Endothelial cell of umbilical vein (primary cell): Measurements from ENCODE around the gene DKK3. TPM values are rescaled to one million over a fixed set of nuclear protein-coding genes. Genes with fewer than 3 reads are reported as not detected.

Experiments
- BruUV-seq: library from RNA; stranded (reverse); fragments of 400-500 nt; replicated peaks from 2 replicates; lab custom pipeline; 2021; lab: Mats Ljungman, UMichigan
- CTCF ChIA-PET: fragments of 300-600, 350-600 bp; sonication (Branson Sonifier 250); formaldehyde crosslinking; loops from one replicate; lab custom pipeline; 2021; ENCODE audit warnings: antibody characterized with exemption, inconsistent platforms; lab: Charles Lee
- POLR2A ChIA-PET: fragments of 300-600, 350-600 bp; sonication (Branson Sonifier 250); formaldehyde crosslinking; loops from one replicate; lab custom pipeline; 2021; ENCODE audit warnings: antibody characterized with exemption, inconsistent platforms; lab: Charles Lee
- DNase-seq: peaks from one replicate; pipeline ENCODE4 v3.0.0-alpha.2; 2011; ENCODE audit warnings: low read depth, low spot score
- FAIRE-seq: peaks from 2 replicates; lab custom pipeline; 2011; peaks lifted over from hg19 to GRCh38; lab: Jason Lieb, UNC
- H2AFZ ChIP-seq: 2 replicates; pipeline ENCODE4 v1.6.0; 2012; ENCODE audit warnings: low read depth, low read length, control low read depth, inconsistent platforms
- H3K27ac ChIP-seq: 2 replicates; pipeline ENCODE4 v1.5.1; 2011; ENCODE audit warnings: low read depth, mild to moderate bottlenecking, control low read depth, low read length, moderate library complexity; ENCODE audit not compliant: insufficient read depth
- H3K27me3 ChIP-seq, 2 experiments: 2 replicates each; pipeline versions ENCODE4 v1.6.0 to v1.6.1; 2011; ENCODE audit warnings: low read length in 2 of 2, mixed read lengths in 1 of 2; ENCODE audit not compliant: control insufficient read depth in 2 of 2, insufficient read depth in 2 of 2
- H3K36me3 ChIP-seq, 2 experiments: 2 replicates in 1 of 2; 3 replicates in 1 of 2; pipeline ENCODE4 v1.5.1; 2011; ENCODE audit warnings: low read length in 2 of 2, mild to moderate bottlenecking in 1 of 2, moderate library complexity in 1 of 2; ENCODE audit not compliant: control insufficient read depth in 2 of 2, insufficient read depth in 2 of 2; ENCODE audit errors: extremely low read depth in 1 of 2
- H3K4me1 ChIP-seq: 3 replicates; pipeline ENCODE4 v1.5.1; 2011; ENCODE audit warnings: mild to moderate bottlenecking, low read length; ENCODE audit not compliant: control insufficient read depth, insufficient read depth; ENCODE audit errors: extremely low read depth
- H3K4me2 ChIP-seq: 2 replicates; pipeline ENCODE4 v1.6.1; 2011; ENCODE audit warnings: low read length, control low read depth, mixed read lengths; ENCODE audit not compliant: insufficient read depth
- H3K4me3 ChIP-seq, 3 experiments: fragments of 200-600 bp in 1 of 3; sonication (generic), shearing (Covaris generic) in 1 of 3; replicated peaks in 1 of 3; 2 replicates each; pipeline ENCODE4 v1.5.1; 2011 to 2016; ENCODE audit warnings: control low read depth in 3 of 3, low read length in 3 of 3, mild to moderate bottlenecking in 2 of 3, inconsistent platforms in 1 of 3, low read depth in 1 of 3, moderate library complexity in 1 of 3; ENCODE audit not compliant: insufficient read depth in 1 of 3
- H3K79me2 ChIP-seq: 2 replicates; pipeline ENCODE4 v1.6.0; 2012; ENCODE audit warnings: low read length, inconsistent platforms; ENCODE audit not compliant: control insufficient read depth, insufficient read depth
- H3K9ac ChIP-seq: replicated peaks from 2 replicates; pipeline ENCODE3; 2011; ENCODE audit warnings: low read length, control low read depth; ENCODE audit not compliant: insufficient read depth; ENCODE audit errors: extremely low read depth
- H3K9me1 ChIP-seq: replicated peaks from 3 replicates; pipeline ENCODE4 v1.6.0; 2011; ENCODE audit warnings: mild to moderate bottlenecking, low read length; ENCODE audit not compliant: control insufficient read depth, insufficient read depth; ENCODE audit errors: extremely low read depth
- H3K9me3 ChIP-seq: replicated peaks from 2 replicates; pipeline ENCODE4 v1.5.1; 2012; ENCODE audit warnings: low read length, inconsistent platforms; ENCODE audit not compliant: control insufficient read depth, insufficient read depth
- H4K20me1 ChIP-seq: replicated peaks from 2 replicates; pipeline ENCODE3; 2011; ENCODE audit warnings: mild to moderate bottlenecking, low read length; ENCODE audit not compliant: control insufficient read depth, insufficient read depth; ENCODE audit errors: extremely low read depth
- EZH2 ChIP-seq: IDR thresholded peaks from 2 replicates; pipeline ENCODE4 v1.6.1; 2012; ENCODE audit warnings: borderline replicate concordance, low read depth, mild to moderate bottlenecking, moderate library complexity, low read length, inconsistent platforms; ENCODE audit not compliant: severe bottlenecking
- FOS ChIP-seq: IDR thresholded peaks from 2 replicates; pipeline ENCODE4 v1.6.1; 2011; ENCODE audit warnings: mild to moderate bottlenecking, low read length, moderate library complexity, borderline replicate concordance; ENCODE audit not compliant: insufficient read depth
- GATA2 ChIP-seq: IDR thresholded peaks from 2 replicates; pipeline ENCODE4 v1.7.0; 2011; ENCODE audit warnings: low read depth, mild to moderate bottlenecking, moderate library complexity, mixed read lengths, low read length; ENCODE audit not compliant: insufficient read length, insufficient read depth
- JUN ChIP-seq: IDR thresholded peaks from 2 replicates; pipeline ENCODE4 v1.6.1; 2011; ENCODE audit warnings: borderline replicate concordance, low read depth; ENCODE audit not compliant: insufficient read length, insufficient read depth
- MAX ChIP-seq: IDR thresholded peaks from 2 replicates; pipeline ENCODE4 v1.6.1; 2011; ENCODE audit not compliant: insufficient read depth, insufficient read length
- MYC ChIP-seq: IDR thresholded peaks from one replicate; pipeline ENCODE4 v1.6.1; 2011; ENCODE audit warnings: mild to moderate bottlenecking, low read depth, low read length
- POLR2A ChIP-seq: IDR thresholded peaks from 2 replicates; pipeline ENCODE4 v1.6.1; 2012; ENCODE audit warnings: low read depth, mild to moderate bottlenecking, control low read depth, low read length
- POLR2AphosphoS5 ChIP-seq: IDR thresholded peaks from 2 replicates; pipeline ENCODE4 v1.6.1; 2012; ENCODE audit warnings: low read depth, mild to moderate bottlenecking, control low read depth, low read length, moderate library complexity; ENCODE audit not compliant: insufficient read depth
- dilution Hi-C: fragments of 300-500 bp; cut with MboI; formaldehyde crosslinking; loops from one replicate; pipeline ENCODE4 v1.15.0; 2019; ENCODE audit warnings: low sequenced_read_pairs; ENCODE audit not compliant: extremely low pct_ligation_motif_present
- intact Hi-C: fragments of 100-400 bp; cut with micrococcal nuclease; formaldehyde crosslinking; loops from one replicate; pipeline ENCODE4 v1.10.0; 2022
- polyA plus RNA-seq, 4 experiments: library from polyadenylated mRNA; depleted of rRNA in 3 of 4; stranded (reverse) in 3 of 4; unstranded in 1 of 4; fragments of >200 nt; gene quantifications; 2 replicates each; pipeline versions ENCODE4 v1.2.1 to v1.2.3, GENCODE V29; 2011 to 2012; ENCODE audit warnings: missing spikeins in 1 of 4
- total RNA-seq: library from RNA; stranded (reverse); gene quantifications from 2 replicates; pipeline ENCODE4 v1.2.3, GENCODE V29; 2021
- TF ChIP-seq, protein P1 (sequence below), 2 donors: IDR thresholded peaks; 1 replicate in 1 of 2; 2 replicates in 1 of 2; pipeline ENCODE4 v1.5.1; 2011; ENCODE audit warnings: low read length in 2 of 2, mild to moderate bottlenecking in 2 of 2, moderate library complexity in 2 of 2, control low read depth in 1 of 2, inconsistent platforms in 1 of 2, low read depth in 1 of 2; ENCODE audit not compliant: insufficient read depth in 1 of 2; ENCODE audit errors: extremely low read depth in 1 of 2

The DKK3 gene
- total and polyA plus RNA-seq, 2 donors (not counting 3 experiments of a cell fraction or from before 2014, with no cell fraction given): 131 to 335 TPM

GRCh38 chr11:11976481-11977127 lies 31.8 kb downstream of the DKK3 start:
- H3K27me3 ChIP-seq: no peaks in the 10 kb centered on the region
- peak overlapping the region; percentile 95 for H3K27ac ChIP-seq
- TF ChIP-seq EZH2: no peak
- TF ChIP-seq, protein P1, sequence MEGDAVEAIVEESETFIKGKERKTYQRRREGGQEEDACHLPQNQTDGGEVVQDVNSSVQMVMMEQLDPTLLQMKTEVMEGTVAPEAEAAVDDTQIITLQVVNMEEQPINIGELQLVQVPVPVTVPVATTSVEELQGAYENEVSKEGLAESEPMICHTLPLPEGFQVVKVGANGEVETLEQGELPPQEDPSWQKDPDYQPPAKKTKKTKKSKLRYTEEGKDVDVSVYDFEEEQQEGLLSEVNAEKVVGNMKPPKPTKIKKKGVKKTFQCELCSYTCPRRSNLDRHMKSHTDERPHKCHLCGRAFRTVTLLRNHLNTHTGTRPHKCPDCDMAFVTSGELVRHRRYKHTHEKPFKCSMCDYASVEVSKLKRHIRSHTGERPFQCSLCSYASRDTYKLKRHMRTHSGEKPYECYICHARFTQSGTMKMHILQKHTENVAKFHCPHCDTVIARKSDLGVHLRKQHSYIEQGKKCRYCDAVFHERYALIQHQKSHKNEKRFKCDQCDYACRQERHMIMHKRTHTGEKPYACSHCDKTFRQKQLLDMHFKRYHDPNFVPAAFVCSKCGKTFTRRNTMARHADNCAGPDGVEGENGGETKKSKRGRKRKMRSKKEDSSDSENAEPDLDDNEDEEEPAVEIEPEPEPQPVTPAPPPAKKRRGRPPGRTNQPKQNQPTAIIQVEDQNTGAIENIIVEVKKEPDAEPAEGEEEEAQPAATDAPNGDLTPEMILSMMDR (IDR thresholded peaks at IDR 0.05; ENCODE audit: extremely low read depth in 1 of 2, insufficient read depth in 1 of 2, low read depth in 1 of 2, low read length in 2 of 2): no peak
- no peak for TF ChIP-seq GATA2
- TF ChIP-seq FOS: no peak
- TF ChIP-seq MAX: no peak
- TF ChIP-seq JUN: no peak
- TF ChIP-seq MYC: no peak
- no peak for TF ChIP-seq POLR2AphosphoS5
- no peak for TF ChIP-seq POLR2A
- peak overlapping the region; percentile 70 for H3K9ac ChIP-seq
- no peak overlapping the region for H3K4me3 ChIP-seq
- TSS peak; percentile 36 for BruUV-seq
- intact Hi-C loops: loop anchor here (1.0 to 10.0 kb wide), 7 partner anchors 32 to 1169 kb away; partner anchors contain the start of genes DKK3 and EIF4G2
- H4K20me1 ChIP-seq: no peaks in the 10 kb centered on the region
- H2AFZ ChIP-seq: no peak overlapping the region
- no peaks in the 10 kb centered on the region for H3K79me2 ChIP-seq
- no peaks in the 10 kb centered on the region for H3K9me1 ChIP-seq
- peak; percentile 76 for FAIRE-seq
- ChIA-PET CTCF (interaction anchor here (0.7 to 4.0 kb wide), 21 partner anchors 10 to 1167 kb away, joined by 3 to 31 read pairs (median 4); partner anchors contain the start of genes DKK3 and EIF4G2), POLR2A (interaction anchor here (0.6 to 1.2 kb wide), 5 partner anchors 10 to 1167 kb away, joined by 3 to 7 read pairs (median 5); partner anchors contain the start of genes DKK3 and EIF4G2)
- no peaks in the 10 kb centered on the region for H3K36me3 ChIP-seq
- H3K9me3 ChIP-seq: no peaks in the 10 kb centered on the region
- peak; percentile 26 for DNase-seq
- dilution Hi-C loops: no loop called here
- H3K4me2 ChIP-seq: peak overlapping the region; percentile 44
- H3K4me1 ChIP-seq: peaks cover 55% of the 10 kb centered on the region
